Stimulated activated CD4-positive, alpha-beta T cell treated with anti-CD3 and anti-CD28 coated beads, TNF-alpha, amount 100 ng/mL, for 4 hours (primary cell): ENCODE results near the gene STAG1.
"Not testable (repeated sequence)": the region's sequence is repeated elsewhere in the genome, so short reads cannot be mapped to it uniquely, and the experiment has no call there.

Source experiments
- DNase-seq, 3 experiments: peaks; one replicate each; pipeline ENCODE4 v3.0.0-alpha.2; 2020; ENCODE audit warnings: low read depth in 3 of 3

STAG1 gene

GRCh38 chr3:136645915-136646314 is 106.3 kb downstream of the STAG1 start:
- no peak for DNase-seq

- DNase-seq, result no peak
Observed at GRCh38 chr3:136644212-136644611, 108.0 kb downstream of the STAG1 start.

GRCh38 chr3:136643380-136643779 is 108.8 kb downstream of the STAG1 start:
- DNase-seq, result not testable (repeated sequence)

GRCh38 chr3:136642711-136643110 is 109.5 kb downstream of the STAG1 start:
- no peak for DNase-seq

GRCh38 chr3:136639069-136639468 is 113.1 kb downstream of the STAG1 start:
- DNase-seq, result no peak

GRCh38 chr3:136637176-136637575 is 115.0 kb downstream of the STAG1 start:
- no peak for DNase-seq

GRCh38 chr3:136634821-136635220 is 117.4 kb downstream of the STAG1 start:
- no peak for DNase-seq

- no peak for DNase-seq
Observed at GRCh38 chr3:136632625-136633081, 119.5 kb downstream of the STAG1 start.

- no peak for DNase-seq
Observed at GRCh38 chr3:136631424-136631823, 120.8 kb downstream of the STAG1 start.

- DNase-seq, result no peak
Observed at GRCh38 chr3:136630915-136631314, 121.3 kb downstream of the STAG1 start.

- DNase-seq, result no peak
Observed at GRCh38 chr3:136626493-136626892, 125.7 kb downstream of the STAG1 start.

GRCh38 chr3:136624894-136625815 is 127.0 kb downstream of the STAG1 start:
- DNase-seq, result no peak

GRCh38 chr3:136624371-136624770 is 127.8 kb downstream of the STAG1 start:
- DNase-seq, result no peak

- DNase-seq, result no peak
Observed at GRCh38 chr3:136621628-136622027, 130.6 kb downstream of the STAG1 start.

- DNase-seq, result no peak
Observed at GRCh38 chr3:136620436-136620835, 131.7 kb downstream of the STAG1 start.

GRCh38 chr3:136617969-136618525 is 134.1 kb downstream of the STAG1 start:
- DNase-seq, result not testable (repeated sequence)

GRCh38 chr3:136617198-136617597 is 135.0 kb downstream of the STAG1 start:
- no peak for DNase-seq

- DNase-seq, result no peak
Observed at GRCh38 chr3:136612512-136612911, 139.7 kb downstream of the STAG1 start.

- DNase-seq, result no peak
Observed at GRCh38 chr3:136606990-136607389, 145.2 kb downstream of the STAG1 start.

- DNase-seq, result not testable (repeated sequence)
Observed at GRCh38 chr3:136606216-136606615, 146.0 kb downstream of the STAG1 start.

- no peak for DNase-seq
Observed at GRCh38 chr3:136604961-136605360, 147.2 kb downstream of the STAG1 start.

GRCh38 chr3:136602818-136603217 is 149.4 kb downstream of the STAG1 start:
- no peak for DNase-seq
